CD4-positive, alpha-beta T cell treated with Interleukin-15 for 4 hours (primary cell): Measurements from ENCODE around the gene SF1.

Experiments
- DNase-seq: peaks from one replicate; pipeline ENCODE4 v3.0.0-alpha.2; 2020; ENCODE audit warnings: low spot score

Gene SF1

GRCh38 chr11:64745521-64746328 is 32.6 kb downstream of the SF1 start:
- peak; percentile 80 for DNase-seq

- peak; percentile 90 for DNase-seq
Observed at GRCh38 chr11:64745189-64745520, 33.2 kb downstream of the SF1 start.

- peak; percentile 36 for DNase-seq
Observed at GRCh38 chr11:64744544-64745188, 33.7 kb downstream of the SF1 start.

GRCh38 chr11:64743591-64744543 is 34.5 kb downstream of the SF1 start, which contains the start of gene RASGRP2:
Gene RASGRP2, minus strand, starts transcription at chr11:64744142. Its CDS starts 1,276 bp downstream, at chr11:64742866.
- DNase-seq = peak; percentile 85

- peak; percentile 76 for DNase-seq
Observed at GRCh38 chr11:64742889-64743590, 35.3 kb downstream of the SF1 start.

GRCh38 chr11:64742087-64742888 is 36.1 kb downstream of the SF1 start:
- peak; percentile 23 for DNase-seq

- no peak for DNase-seq
Observed at GRCh38 chr11:64741375-64742086, 36.8 kb downstream of the SF1 start.

GRCh38 chr11:64739871-64740270 is 38.5 kb downstream of the SF1 start:
- no peak for DNase-seq

- DNase-seq = no peak
Observed at GRCh38 chr11:64736654-64737053, 41.7 kb downstream of the SF1 start.

GRCh38 chr11:64735725-64736259 is 42.5 kb downstream of the SF1 start:
- DNase-seq = no peak

- no peak for DNase-seq
Observed at GRCh38 chr11:64734811-64735724, 43.3 kb downstream of the SF1 start.

GRCh38 chr11:64731601-64732000 is 46.7 kb downstream of the SF1 start:
- no peak for DNase-seq

- no peak for DNase-seq
Observed at GRCh38 chr11:64729851-64730382, 48.4 kb downstream of the SF1 start.

GRCh38 chr11:64728757-64729365 is 49.5 kb downstream of the SF1 start:
- no peak for DNase-seq

GRCh38 chr11:64726867-64727530 is 51.3 kb downstream of the SF1 start:
- DNase-seq = no peak

- DNase-seq = no peak
Observed at GRCh38 chr11:64726211-64726641, 52.1 kb downstream of the SF1 start.

GRCh38 chr11:64724863-64725532 is 53.3 kb downstream of the SF1 start:
- no peak for DNase-seq
